Vagina (tissue), 2 donors: ENCODE measurements around the gene CASQ1.

Experiments used
- POLR2A ChIP-seq, 2 donors: fragments of 450-650 bp; IDR thresholded peaks; one replicate each; pipeline ENCODE4 v1.6.1; 2017; ENCODE audit warnings: antibody characterized with exemption in 2 of 2, mild to moderate bottlenecking in 2 of 2, moderate library complexity in 2 of 2
- POLR2AphosphoS5 ChIP-seq, 2 donors: sonication (generic); formaldehyde crosslinking; IDR thresholded peaks; one replicate each; pipeline ENCODE4 v1.9.0; 2017; ENCODE audit warnings: antibody characterized with exemption in 2 of 2, mild to moderate bottlenecking in 2 of 2, low read depth in 1 of 2; ENCODE audit not compliant: insufficient read depth in 1 of 2
- TF ChIP-seq, protein P1 (sequence below), 3 experiments: fragments of 450-650 bp in 2 of 3; fragments of 200-600 bp in 1 of 3; sonication (generic) in 1 of 3; IDR thresholded peaks; one replicate each; pipeline ENCODE4 v1.5.1; 2017 to 2019; ENCODE audit warnings: antibody characterized with exemption in 3 of 3, mild to moderate bottlenecking in 2 of 3, moderate library complexity in 2 of 3

DNA sequence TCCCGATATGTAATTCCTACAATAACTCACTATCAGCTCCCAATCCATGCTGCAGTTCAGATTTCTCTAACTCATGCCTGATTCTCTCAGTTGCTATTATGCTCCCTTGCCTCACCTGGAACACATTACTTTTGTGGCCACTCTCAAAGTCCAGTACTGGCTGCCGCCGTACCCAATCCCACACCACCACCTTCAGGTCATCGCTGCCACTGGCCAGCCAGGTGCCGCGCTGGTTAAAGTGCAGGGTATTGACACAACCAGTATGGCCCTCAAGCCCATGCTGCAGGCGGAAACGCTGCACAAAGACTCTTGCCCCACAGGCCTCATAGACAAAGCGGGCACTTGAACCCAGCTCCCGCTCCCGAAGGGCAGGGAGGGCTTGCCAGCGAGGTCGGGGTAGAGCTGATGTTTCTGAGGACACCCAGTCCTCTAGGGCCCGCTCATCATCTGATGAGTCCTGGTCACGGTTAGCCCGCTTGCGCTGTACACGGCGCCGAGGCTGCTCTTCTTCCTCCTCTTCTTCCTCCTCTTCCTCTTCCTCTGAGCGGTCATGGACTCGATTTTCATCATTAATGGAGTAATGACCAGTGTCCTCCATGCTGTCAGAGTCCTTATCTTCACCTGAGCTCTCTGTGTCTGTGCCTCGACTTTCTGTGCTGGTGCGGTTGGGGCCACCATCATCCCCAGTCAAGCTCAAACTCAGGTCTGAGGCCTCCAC, 49.4 kb downstream of the CASQ1 start:
- TF ChIP-seq, protein P1, sequence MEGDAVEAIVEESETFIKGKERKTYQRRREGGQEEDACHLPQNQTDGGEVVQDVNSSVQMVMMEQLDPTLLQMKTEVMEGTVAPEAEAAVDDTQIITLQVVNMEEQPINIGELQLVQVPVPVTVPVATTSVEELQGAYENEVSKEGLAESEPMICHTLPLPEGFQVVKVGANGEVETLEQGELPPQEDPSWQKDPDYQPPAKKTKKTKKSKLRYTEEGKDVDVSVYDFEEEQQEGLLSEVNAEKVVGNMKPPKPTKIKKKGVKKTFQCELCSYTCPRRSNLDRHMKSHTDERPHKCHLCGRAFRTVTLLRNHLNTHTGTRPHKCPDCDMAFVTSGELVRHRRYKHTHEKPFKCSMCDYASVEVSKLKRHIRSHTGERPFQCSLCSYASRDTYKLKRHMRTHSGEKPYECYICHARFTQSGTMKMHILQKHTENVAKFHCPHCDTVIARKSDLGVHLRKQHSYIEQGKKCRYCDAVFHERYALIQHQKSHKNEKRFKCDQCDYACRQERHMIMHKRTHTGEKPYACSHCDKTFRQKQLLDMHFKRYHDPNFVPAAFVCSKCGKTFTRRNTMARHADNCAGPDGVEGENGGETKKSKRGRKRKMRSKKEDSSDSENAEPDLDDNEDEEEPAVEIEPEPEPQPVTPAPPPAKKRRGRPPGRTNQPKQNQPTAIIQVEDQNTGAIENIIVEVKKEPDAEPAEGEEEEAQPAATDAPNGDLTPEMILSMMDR (IDR thresholded peaks at IDR 0.05) = no peak
- TF ChIP-seq POLR2A (IDR thresholded peaks at IDR 0.05) (no peak), POLR2AphosphoS5 (IDR thresholded peaks at IDR 0.05; ENCODE audit: insufficient read depth in 1 of 2, low read depth in 1 of 2) (no peak)
